HG03432 (cell line): ENCODE measurements around the gene TANK.

Source experiments
- ATAC-seq: cut with Tn5 transposase; IDR thresholded peaks from one replicate; pipeline ENCODE4 v1.9.1; 2021; ENCODE audit warnings: mild to moderate bottlenecking, moderate library complexity; ENCODE audit not compliant: unreplicated experiment

TANK gene

DNA sequence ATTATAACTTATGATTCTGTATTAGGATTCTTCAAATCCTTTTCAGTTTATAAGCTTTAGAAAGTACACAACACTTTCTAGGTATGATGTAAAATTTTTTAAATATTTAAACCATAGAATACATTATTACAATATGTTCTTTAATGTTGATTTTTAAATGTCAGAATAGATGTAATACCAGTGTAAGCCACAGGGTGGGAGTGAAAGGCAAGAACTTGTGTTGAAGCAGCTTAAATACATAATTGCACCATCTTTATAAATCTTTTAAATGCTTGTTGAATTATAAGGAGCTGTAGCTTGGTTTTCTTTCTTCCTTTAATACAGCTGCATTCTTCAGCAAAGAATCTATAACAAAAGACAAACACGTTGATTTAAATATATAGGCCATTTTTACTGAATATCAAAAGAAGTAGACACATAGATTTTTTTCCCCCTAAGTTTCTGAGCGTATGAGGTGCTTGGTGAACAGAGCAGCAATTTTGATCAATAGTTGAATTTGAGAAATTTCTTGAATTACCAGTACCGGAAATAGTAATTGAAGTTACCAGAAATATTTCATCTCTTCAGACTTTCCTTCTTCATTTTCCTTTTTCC, 63.0 kb downstream of the TANK start:
- peak; percentile 70 for ATAC-seq

DNA sequence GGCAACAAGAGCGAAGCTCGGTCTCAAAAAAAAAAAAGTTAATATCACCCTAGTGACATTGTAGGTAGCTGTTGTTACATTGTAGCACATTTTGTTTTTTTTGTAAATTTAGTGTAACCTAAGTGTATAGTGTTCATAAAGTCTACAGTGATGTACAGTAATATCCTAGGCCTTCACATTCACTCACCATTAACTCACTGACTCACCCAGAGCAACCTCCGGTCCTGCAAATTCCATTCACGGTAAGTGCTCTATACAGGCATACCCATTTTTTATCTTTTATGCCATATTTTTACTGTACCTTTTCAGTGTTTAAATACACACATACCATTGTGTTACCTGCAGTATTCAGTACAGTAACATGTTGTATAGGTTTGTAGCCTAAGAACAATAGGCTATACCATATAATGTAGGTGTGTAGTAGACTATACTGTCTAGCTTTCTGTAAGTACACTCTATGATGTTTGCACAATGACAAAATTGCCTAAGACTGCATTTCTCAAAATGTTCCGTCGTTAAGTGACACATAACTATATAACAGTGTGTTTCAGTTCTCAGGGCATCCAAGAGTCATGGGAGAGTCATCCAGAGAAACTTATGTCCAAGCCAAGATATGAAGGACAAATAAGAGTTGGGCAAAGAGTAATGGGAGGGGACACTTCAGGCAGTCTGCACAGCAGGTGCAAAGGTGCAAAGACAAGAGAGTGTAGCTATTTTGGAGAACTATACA, 68.4 kb downstream of the TANK start:
- no peak for ATAC-seq

DNA sequence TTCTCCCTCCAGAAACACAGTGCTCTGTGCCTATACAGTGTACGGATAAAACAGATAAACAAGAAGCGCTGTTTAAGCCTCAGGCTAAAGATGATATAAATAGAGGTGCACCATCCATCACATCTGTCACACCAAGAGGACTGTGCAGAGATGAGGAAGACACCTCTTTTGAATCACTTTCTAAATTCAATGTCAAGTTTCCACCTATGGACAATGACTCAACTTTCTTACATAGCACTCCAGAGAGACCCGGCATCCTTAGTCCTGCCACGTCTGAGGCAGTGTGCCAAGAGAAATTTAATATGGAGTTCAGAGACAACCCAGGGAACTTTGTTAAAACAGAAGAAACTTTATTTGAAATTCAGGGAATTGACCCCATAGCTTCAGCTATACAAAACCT, 70.7 kb downstream of the TANK start:
- ATAC-seq = no peak

DNA sequence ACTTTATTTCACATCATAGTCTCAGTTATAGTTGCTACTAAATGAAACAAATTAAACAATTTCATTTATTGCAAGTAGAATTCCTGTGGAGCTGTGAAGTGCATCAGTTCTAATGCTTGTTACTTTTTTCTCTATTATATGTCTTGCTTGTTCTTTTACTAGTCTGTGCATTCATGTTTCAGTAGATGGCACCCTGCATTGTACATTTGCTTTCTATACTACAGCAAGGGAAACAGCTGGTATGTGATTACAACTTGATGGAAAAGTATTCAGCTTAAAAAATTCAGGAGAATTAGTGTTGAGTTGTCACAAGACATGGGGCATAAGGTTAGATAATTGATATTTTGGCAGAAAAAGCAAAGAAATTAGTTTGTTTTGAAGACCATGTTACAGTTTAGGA, 72.3 kb downstream of the TANK start:
- ATAC-seq = no peak

DNA sequence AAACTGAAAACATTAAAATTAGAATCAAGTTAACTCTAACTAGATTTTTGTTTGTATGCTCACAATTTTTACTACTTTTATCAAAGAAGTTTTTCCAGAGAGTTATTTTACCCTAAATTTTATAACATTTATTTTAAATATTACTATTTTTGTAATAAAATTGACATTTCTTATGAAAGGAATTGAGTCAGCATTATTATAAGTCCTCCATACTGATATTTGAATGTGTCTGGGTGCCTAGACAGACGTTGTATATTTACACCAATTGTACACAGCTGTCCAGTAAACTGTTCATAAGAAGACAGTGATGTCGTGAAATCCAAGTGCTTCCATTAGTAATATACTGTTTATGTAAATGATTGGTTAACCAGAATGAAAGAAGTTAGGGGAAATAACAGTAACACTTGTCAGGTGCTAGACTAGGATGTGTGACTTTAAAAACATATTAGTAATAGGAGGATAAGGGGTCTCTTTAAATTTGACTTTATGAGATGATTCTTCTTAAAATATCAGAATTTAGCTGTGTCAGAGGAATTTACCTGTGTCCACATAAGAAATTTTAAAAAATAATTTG, 73.7 kb downstream of the TANK start:
- ATAC-seq = peak; percentile 26

DNA sequence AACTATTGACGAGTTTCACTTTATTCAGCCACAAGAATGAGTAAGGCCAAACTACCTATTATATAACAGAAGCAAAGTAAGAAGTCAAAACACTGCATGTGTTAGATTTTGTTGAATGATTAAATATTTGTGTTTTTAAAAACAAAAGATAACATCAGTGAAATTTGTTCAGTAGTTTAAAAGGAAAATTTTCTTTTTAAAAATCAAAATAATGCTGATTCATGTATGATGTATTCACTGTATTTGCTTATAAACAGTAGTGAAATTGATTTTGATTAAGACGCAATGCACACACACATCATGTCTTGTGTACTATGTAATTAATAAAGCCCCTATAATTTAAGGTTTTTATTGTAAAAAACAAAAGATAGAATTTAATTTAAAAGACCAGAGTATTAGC, 74.4 kb downstream of the TANK start:
- no peak for ATAC-seq

DNA sequence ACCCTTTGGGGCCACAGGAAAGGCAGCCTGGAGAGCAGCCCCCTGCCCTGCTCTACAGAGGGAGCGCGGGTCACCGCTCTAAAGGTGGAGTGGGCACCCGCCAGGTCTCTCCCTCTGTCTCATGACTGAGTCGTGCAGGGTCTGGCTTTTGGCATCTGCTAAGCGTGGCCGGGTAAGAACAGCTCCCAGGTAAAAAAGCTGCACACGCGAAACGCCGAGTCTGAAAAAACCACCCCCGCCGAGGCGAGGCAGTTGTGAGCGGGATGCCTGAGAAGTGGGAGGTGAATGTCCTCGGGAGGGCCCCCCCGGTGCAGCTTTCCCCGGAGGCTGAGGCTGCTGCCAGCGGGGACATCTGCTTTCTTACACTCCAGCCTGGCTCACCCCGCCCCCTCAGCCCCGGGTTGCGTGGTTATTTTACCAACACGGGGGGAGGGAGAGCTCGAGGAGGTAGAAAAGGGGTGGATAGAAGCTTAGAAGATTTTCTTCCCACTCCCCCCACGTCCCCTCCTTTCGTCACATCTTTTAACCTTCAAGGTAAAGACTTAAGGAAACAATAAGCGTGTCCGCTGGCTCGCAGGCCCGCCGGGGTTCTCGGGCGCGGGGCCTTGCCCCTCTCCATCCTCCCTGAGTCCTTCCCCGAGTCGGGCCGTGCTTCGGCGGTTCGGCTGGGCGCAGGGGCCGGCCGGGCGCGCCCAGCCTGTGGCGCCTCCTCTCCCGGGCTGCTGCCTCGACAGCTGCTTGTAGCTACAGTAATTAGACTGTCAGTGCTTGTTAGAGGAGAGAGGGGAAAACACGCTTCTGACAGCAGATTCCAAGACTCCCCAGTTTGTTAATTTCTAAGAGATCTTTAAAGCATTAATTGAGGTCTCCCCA, 77.4 kb downstream of the TANK start:
- ATAC-seq = peak; percentile 55

DNA sequence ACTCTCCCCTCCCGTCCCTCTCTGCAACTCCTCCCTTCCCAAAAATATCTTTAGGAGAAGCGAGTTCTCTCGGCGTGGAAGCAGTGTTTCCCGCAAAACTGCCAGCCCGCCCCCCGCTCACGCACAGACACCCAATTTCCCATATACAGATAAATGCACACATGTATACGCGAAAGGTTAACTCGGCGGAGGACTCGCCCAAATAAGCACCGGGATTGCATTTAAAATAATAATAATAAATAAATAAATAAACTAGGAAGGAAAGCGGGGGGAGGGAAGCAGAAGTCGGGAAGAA, 78.0 kb downstream of the TANK start:
- no peak for ATAC-seq

DNA sequence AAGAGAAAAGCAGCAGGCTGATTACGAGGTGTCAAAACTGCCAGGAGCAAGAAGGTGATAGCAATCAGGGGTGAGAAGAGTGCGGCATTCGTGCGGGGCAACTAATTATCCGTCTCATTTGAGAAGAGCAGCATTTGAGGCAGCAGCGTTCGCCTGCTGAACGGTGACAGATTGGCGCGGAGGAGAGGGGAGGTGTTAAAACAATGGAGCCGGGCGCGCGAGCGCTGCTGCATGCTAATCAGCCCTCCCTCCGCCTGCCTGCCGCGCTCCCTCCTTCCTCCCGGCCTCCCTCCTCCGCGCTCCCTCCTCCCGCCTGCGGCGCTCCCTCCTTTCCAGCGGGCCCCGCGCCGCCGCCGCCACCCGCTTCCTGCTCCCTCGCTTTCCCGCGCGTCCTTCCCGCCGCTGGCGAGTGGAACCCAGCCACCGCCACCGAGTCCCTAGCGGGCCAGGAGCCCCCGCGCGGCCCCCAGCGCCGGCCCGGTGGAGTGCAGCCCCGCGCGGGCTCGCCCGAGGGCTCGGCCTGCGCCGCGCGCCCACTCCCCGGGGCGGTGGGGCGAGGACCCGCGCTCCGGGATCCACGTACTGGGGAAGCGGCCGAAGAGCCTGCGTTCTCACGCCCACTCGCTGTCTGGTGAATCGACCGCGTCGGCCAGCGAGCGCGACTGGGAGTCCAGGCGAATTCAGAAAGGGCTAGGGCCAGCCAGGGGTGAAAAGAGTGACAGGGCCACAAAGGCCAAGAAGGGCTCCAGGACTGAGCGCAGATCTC, 78.5 kb downstream of the TANK start:
- peak; percentile 44 for ATAC-seq

DNA sequence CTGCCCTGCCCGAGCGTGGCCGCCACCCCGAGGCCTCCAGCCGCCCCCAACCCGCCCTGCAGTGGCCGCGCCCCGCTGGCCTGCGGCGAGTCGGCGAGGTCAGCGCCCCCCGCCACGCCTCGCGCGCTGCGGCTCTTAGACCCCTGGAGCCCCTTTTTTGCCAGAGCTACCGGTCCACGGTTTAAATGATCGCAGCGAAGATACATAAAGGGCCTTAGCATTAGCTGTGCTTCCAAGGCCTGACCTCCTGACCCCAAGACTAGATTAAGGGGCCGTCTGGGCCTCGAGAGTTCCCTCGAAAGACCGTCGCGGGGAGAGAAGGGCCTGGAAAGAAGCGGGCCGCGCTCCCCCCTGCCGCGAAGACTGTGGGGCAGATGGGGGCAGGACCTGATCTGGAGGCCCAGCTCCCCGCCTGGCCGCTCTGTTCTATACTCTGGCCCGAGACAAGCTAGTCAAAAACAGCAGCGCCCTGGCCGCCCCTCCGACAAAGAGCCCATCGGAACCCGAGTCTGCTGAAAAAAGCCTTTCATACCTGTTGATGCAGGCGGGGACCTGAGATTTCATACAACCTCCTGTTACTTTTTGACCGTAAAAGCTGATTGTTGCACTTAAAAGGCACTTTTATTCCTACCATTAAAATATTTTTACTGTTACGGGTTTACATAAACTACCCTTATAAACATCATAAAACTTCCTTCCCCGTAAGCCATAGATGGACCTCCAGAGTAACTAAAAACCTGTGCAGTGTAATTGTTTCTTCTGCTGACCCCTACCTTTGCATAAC, 79.3 kb downstream of the TANK start:
- no peak for ATAC-seq

DNA sequence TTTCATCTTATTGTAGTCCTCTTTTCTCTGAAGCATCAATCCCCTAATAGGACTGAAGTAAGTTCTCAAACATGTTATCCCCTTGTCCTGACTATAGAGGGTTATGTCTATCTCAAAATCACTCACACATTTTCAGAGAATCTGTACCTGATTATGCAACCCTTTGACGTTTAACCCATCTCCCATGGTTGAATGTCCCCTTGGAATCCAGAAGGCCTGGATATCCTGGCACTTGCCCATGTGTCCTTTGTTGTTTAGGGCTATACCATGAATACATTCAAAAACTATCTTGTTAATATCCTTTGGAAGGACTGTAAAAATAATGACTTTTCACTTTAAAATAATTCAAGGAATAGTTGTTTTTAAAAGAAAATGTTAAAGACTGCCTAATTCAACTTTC, 81.7 kb downstream of the TANK start:
- ATAC-seq = no peak

DNA sequence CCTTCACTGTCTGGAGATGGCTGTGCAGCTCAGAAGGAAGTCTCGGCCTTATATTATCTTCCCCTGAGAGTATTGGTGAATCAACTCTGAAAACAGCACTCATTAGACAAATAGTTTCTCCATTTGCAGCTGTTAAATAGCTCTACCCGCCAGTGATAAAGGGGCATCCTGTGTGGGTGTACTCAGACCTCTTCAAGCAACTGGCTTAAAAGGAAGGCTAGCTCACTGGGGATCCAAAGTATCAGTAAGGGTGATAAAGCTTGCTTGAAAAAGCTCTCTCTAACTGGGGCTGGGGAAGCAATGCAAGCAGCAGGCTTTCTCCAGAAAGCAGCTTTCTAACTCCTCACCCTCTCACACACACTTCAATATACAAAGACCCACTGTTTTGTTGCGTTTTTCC, 83.1 kb downstream of the TANK start:
- peak; percentile 43 for ATAC-seq

DNA sequence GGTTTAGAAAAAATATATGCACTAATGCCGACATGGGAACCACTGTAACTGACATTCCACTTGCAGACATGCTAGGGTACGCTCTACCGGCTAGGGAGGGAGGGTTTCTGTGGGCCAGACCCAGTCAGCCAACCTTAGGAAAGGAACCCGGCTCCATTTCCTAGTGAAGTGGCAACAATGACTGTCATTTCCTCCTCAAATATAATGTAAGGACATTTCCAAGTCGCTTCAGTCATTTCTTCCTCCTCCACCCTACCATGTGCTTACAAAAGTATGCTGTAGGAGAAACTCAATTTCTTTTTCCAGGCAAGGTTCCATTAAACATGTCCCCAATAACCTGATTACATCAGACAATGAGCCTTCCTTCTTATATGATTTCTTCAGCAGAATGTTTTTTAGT, 83.7 kb downstream of the TANK start:
- no peak for ATAC-seq

DNA sequence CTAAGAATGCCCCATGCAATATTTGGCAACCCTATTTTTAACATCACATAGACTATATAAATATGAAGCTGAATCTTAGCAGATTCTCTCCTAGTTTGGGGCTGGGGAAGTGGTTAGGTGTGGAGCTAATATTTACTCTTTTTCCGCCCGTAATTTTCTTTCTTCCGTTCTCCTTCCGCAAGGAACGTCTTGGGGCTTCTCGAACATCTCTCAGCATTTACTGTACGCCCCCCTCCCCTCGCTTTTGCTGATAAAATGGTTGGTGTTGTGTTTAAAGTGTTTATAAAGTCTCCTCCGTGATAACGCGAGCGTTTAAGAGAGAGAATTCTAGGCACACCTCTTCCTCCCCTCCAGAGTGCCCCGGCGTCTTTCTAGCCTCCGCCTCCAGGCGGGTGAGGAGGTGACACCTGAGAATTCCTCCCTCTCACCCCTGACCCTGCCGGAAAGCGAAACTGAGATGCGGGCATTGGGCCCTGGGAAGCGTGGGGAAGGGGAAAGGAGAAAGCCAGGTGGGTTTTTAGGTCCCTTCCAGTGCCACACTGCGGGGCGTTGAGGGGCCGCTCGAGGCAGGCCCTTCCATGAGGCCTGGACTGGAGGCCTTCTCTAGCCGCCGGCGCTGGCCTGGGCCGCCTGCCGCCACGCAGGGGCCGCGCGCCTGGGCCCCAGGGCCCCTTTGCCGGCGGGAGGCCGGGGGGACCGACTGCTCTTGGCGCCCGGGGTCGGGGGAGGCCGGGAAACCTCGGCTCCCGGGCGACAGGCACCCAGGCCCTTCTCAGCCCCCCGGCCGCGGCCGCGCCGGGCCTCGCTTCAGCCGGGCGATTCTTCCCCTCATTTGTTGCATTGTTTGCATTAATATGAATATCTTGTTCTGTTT, 84.4 kb downstream of the TANK start:
- peak; percentile 91 for ATAC-seq

DNA sequence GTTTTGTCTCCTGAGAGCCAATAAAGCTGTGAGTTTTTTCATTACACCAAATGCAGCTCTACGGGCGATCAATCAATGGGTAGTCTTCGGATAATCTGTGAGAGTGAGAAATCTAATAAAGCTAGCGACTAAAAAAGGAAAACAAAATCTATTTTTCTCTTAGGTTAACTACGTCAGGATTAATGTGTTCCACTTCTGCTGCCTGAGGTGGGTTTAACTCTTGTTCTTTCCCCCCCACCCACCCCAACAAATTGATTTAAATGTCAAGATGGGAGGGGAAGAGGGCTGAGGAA, 85.0 kb downstream of the TANK start:
- ATAC-seq = no peak

DNA sequence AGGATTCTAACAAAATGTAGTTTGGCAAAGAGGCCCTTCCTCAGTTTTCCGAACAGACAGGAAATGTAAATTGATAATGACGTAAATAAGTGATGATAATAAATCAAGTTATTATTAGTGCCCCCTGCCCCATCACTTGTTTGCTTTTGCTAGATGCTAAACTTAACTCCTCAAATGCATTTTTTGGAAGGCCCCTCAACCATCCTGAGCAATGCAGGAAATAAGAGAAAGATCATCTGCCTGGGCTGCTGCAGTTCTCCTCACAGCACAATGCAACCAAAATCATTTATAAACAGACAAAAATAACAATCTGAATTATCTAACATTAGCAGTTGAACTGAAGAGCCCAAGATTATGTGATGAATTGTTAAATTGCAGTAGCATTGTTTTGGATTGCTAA, 85.4 kb downstream of the TANK start:
- no peak for ATAC-seq

DNA sequence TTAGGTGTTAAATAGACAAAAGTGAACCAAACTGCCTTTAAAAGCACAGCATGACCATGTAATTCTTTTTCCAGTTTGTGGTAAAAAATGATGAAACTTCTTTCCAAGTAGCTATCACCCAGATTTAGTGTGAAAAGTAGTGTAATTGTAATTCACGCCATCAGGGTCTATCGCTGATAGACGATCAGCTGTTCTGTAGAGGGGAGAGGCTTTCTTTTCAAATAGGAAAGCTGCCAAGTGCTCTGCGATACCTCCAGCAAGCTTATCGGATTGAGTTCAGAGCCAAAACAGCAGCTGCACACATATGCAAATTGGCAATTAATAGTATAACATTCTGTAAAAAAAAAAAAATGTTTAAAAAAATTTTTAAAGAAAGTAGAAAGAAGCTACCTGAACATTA, 86.1 kb downstream of the TANK start:
- no peak for ATAC-seq

DNA sequence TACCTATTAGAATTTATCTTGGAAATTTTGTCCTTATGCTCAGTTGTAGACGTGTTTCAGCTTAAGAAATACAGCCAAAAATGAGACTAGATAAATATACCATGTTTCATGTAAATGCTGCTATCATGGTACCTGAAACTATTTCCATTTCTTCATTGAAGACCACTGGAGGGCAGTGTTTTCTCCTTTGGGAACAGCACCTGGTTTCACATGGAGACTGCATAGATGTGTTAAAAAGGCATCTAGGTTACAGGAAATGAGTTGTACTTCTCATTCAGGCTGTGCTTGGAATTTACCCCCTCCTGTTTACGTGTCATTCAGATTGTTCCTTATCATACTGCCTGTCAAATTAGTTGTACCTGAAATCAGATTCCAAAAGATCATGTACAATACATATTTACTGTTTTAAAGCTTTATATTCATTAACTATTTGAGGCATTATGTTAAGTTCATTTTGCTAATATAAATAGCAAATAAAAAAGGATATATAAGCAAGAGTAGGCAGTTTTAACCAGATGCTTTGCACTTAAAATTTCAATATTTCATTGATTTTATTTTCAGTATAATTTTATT, 90.7 kb downstream of the TANK start:
- ATAC-seq = peak; percentile 68
